ENCODE data around the gene NPIPB8. TPM values are rescaled to one million over a fixed set of nuclear protein-coding genes. Genes with fewer than 3 reads are reported as not detected.

Gene NPIPB8
- total and polyA plus RNA-seq, 2 of the 13 experiments (the other 11 are each of a cell fraction or from before 2014, with no cell fraction given): 0.49 to 2.3 TPM

GRCh38 chr16:28596840-28597691, 40.8 kb upstream of the NPIPB8 start, which contains the start of gene SULT1A2 (continued):
- TF ChIP-seq, protein P1, sequence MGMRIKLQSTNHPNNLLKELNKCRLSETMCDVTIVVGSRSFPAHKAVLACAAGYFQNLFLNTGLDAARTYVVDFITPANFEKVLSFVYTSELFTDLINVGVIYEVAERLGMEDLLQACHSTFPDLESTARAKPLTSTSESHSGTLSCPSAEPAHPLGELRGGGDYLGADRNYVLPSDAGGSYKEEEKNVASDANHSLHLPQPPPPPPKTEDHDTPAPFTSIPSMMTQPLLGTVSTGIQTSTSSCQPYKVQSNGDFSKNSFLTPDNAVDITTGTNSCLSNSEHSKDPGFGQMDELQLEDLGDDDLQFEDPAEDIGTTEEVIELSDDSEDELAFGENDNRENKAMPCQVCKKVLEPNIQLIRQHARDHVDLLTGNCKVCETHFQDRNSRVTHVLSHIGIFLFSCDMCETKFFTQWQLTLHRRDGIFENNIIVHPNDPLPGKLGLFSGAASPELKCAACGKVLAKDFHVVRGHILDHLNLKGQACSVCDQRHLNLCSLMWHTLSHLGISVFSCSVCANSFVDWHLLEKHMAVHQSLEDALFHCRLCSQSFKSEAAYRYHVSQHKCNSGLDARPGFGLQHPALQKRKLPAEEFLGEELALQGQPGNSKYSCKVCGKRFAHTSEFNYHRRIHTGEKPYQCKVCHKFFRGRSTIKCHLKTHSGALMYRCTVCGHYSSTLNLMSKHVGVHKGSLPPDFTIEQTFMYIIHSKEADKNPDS (CRISPR knock-in tag; IDR thresholded peaks at IDR 0.05): no peak
- no peak for TF ChIP-seq SAFB2 (CRISPR knock-in tag; IDR thresholded peaks at IDR 0.05; ENCODE audit: borderline replicate concordance, low read depth)
- TF ChIP-seq, protein P2, sequence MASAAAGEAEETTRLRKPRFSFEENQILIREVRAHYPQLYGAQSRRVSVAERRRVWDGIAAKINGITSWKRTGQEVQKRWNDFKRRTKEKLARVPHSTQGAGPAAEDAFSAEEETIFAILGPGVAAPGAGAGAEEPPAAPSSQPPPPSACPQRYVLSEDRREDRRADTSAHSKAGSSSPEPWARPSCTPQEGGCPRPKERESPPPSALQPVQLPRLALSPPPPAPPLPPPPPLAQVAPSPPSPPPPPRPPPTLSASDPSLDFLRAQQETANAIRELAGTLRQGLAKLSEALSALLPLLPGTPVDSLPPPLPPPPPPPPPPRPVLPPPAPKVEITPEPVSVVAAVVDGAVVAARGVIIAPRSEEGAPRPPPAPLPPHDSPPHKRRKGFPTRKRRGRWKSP (CRISPR knock-in tag; IDR thresholded peaks at IDR 0.05): 0 out of 2 replicates have a peak, but pooled peaks have one; percentile 13
- TF ChIP-seq, protein P3, sequence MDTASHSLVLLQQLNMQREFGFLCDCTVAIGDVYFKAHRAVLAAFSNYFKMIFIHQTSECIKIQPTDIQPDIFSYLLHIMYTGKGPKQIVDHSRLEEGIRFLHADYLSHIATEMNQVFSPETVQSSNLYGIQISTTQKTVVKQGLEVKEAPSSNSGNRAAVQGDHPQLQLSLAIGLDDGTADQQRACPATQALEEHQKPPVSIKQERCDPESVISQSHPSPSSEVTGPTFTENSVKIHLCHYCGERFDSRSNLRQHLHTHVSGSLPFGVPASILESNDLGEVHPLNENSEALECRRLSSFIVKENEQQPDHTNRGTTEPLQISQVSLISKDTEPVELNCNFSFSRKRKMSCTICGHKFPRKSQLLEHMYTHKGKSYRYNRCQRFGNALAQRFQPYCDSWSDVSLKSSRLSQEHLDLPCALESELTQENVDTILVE (CRISPR knock-in tag; IDR thresholded peaks at IDR 0.05): no peak
- no peak for TF ChIP-seq ZC3H13 (CRISPR knock-in tag; IDR thresholded peaks at IDR 0.05)
- no peak for TF ChIP-seq ZNF367 (CRISPR knock-in tag; IDR thresholded peaks at IDR 0.05; ENCODE audit: borderline replicate concordance)
- no peak for TF ChIP-seq TFDP1 (CRISPR knock-in tag; IDR thresholded peaks at IDR 0.05; ENCODE audit: borderline replicate concordance)
- no peak for TF ChIP-seq NFE2L1 (CRISPR knock-in tag; IDR thresholded peaks at IDR 0.05; ENCODE audit: borderline replicate concordance)
- no peak for TF ChIP-seq RARG (CRISPR knock-in tag; IDR thresholded peaks at IDR 0.05; ENCODE audit: low read depth)
- no peak for TF ChIP-seq ZBTB42 (CRISPR knock-in tag; IDR thresholded peaks at IDR 0.05)
- 0 out of 2 replicates have a peak, but pooled peaks have one; percentile 3 for TF ChIP-seq NCOA2 (CRISPR knock-in tag; IDR thresholded peaks at IDR 0.05)
- 0 out of 2 replicates have a peak, but pooled peaks have one; percentile 21 for TF ChIP-seq ZNF746 (CRISPR knock-in tag; IDR thresholded peaks at IDR 0.05)
- no peak for TF ChIP-seq NCOA5 (CRISPR knock-in tag; IDR thresholded peaks at IDR 0.05)
- TF ChIP-seq ZNF747 (CRISPR knock-in tag; IDR thresholded peaks at IDR 0.05; ENCODE audit: borderline replicate concordance): no peak
- TF ChIP-seq ZSCAN22 (CRISPR knock-in tag; IDR thresholded peaks at IDR 0.05): no peak
- TF ChIP-seq ZNF792 (CRISPR knock-in tag; IDR thresholded peaks at IDR 0.05): no peak
- TF ChIP-seq ZNF749 (CRISPR knock-in tag; IDR thresholded peaks at IDR 0.05; ENCODE audit: borderline replicate concordance): no peak
- no peak; the same call in 1 of the 2 replicates for TF ChIP-seq ZNF230 (CRISPR knock-in tag; IDR thresholded peaks at IDR 0.05)
- TF ChIP-seq USF2 (IDR thresholded peaks at IDR 0.05; ENCODE audit: low read depth, low read length): no peak
- TF ChIP-seq USF2 (CRISPR knock-in tag; IDR thresholded peaks at IDR 0.05; ENCODE audit: borderline replicate concordance): no peak
- no peak for TF ChIP-seq CREBL2 (CRISPR knock-in tag; IDR thresholded peaks at IDR 0.05; ENCODE audit: borderline replicate concordance)

All from HepG2 (cell line).